SK-N-SH (cell line): ENCODE data around the gene FTSJ1. TPM values are rescaled to one million over a fixed set of nuclear protein-coding genes. Genes with fewer than 3 reads are reported as not detected.
A peak's percentile ranks its signal among the peaks of the same experiment; 100 is the strongest.

Source experiments
- CTCF ChIA-PET: fragments of 300-600, 350-600 bp; formaldehyde crosslinking; extraction: SDS; loops from one replicate; lab custom pipeline; 2021; lab: Yijun Ruan, JAX
- POLR2A ChIA-PET: fragments of 350-600 bp; sonication (Branson Sonifier 250); formaldehyde crosslinking; extraction: SDS; loops from one replicate; lab custom pipeline; 2020; ENCODE audit warnings: antibody characterized with exemption, inconsistent platforms; lab: Yijun Ruan, JAX
- DNase-seq: peaks from one replicate; pipeline ENCODE4 v3.0.0; 2012
- H2AFZ ChIP-seq: fragments of 200-600 bp; sonication (generic); 2 replicates; pipeline ENCODE4 v1.8.1; 2016; ENCODE audit warnings: antibody characterized with exemption, mild to moderate bottlenecking, low read depth
- H3F3A ChIP-seq: fragments of 200-600 bp; sonication (generic); replicated peaks from 2 replicates; pipeline ENCODE3; 2016; ENCODE audit warnings: antibody characterized with exemption, mild to moderate bottlenecking; ENCODE audit not compliant: insufficient read depth
- H3K27ac ChIP-seq, 2 experiments: fragments of 200-500 bp in 1 of 2; fragments of 200-600 bp in 1 of 2; sonication (Bioruptor generic) in 1 of 2; sonication (generic), shearing (Covaris generic) in 1 of 2; 2 replicates each; pipeline versions ENCODE4 v1.5.1 to v1.6.1; 2014 to 2016; ENCODE audit warnings: low read depth in 2 of 2, inconsistent platforms in 1 of 2, low read length in 1 of 2, mild to moderate bottlenecking in 1 of 2, mixed read lengths in 1 of 2
- H3K27me3 ChIP-seq: fragments of 200-600 bp; sonication (generic), shearing (Covaris generic); 2 replicates; pipeline ENCODE4 v1.6.1; 2016; ENCODE audit warnings: mixed run types; ENCODE audit not compliant: insufficient read depth
- H3K36me3 ChIP-seq, 2 experiments: fragments of 200-500 bp in 1 of 2; fragments of 200-600 bp in 1 of 2; sonication (Bioruptor generic) in 1 of 2; sonication (generic) in 1 of 2; replicated peaks in 1 of 2; 2 replicates each; pipeline versions ENCODE3 to v1.5.1; 2014 to 2016; ENCODE audit warnings: low read length in 1 of 2, mild to moderate bottlenecking in 1 of 2; ENCODE audit not compliant: insufficient read depth in 2 of 2, control insufficient read depth in 1 of 2
- H3K4me1 ChIP-seq, 2 experiments: fragments of 200-500 bp in 1 of 2; fragments of 200-600 bp in 1 of 2; sonication (Bioruptor generic) in 1 of 2; sonication (generic), shearing (Covaris generic) in 1 of 2; 2 replicates each; pipeline versions ENCODE4 v1.5.1 to v1.6.1; 2014 to 2016; ENCODE audit warnings: low read depth in 1 of 2, low read length in 1 of 2, mixed run types in 1 of 2; ENCODE audit not compliant: insufficient read depth in 2 of 2, control insufficient read depth in 1 of 2
- H3K4me2 ChIP-seq: fragments of 200-600 bp; sonication (generic), shearing (Covaris generic); 2 replicates; pipeline ENCODE4 v1.6.1; 2017; ENCODE audit warnings: mixed run types
- H3K4me3 ChIP-seq, 2 experiments: fragments of 200-500 bp in 1 of 2; fragments of 200-600 bp in 1 of 2; sonication (Bioruptor generic) in 1 of 2; sonication (generic), shearing (Covaris generic) in 1 of 2; 2 replicates each; pipeline versions ENCODE4 v1.5.1 to v1.8.1; 2014 to 2016; ENCODE audit warnings: low read depth in 2 of 2, inconsistent platforms in 1 of 2, low read length in 1 of 2, mild to moderate bottlenecking in 1 of 2, mixed read lengths in 1 of 2, moderate library complexity in 1 of 2
- H3K79me2 ChIP-seq: fragments of 200-600 bp; sonication (generic); 2 replicates; pipeline ENCODE4 v1.8.1; 2017; ENCODE audit warnings: mild to moderate bottlenecking; ENCODE audit not compliant: insufficient read depth
- H3K9ac ChIP-seq: fragments of 200-600 bp; sonication (generic); 2 replicates; pipeline ENCODE4 v1.6.1; 2017; ENCODE audit warnings: mixed run types
- H3K9me2 ChIP-seq: fragments of 200-600 bp; sonication (generic); 2 replicates; pipeline ENCODE4 v1.6.1; 2017; ENCODE audit warnings: mixed run types
- H3K9me3 ChIP-seq: fragments of 200-600 bp; sonication (generic); 2 replicates; pipeline ENCODE4 v1.6.1; 2017; ENCODE audit warnings: mixed run types, mild to moderate bottlenecking, moderate library complexity
- H4K20me1 ChIP-seq: fragments of 200-600 bp; sonication (generic); 2 replicates; pipeline ENCODE4 v1.6.1; 2017; ENCODE audit warnings: mild to moderate bottlenecking, mixed run types; ENCODE audit not compliant: insufficient read depth
- CHD2 ChIP-seq: fragments of 150-350 bp; IDR thresholded peaks from 2 replicates; pipeline ENCODE4 v1.6.1; 2018; ENCODE audit warnings: low read length; ENCODE audit not compliant: partially characterized antibody
- CTCF ChIP-seq: fragments of 200-600 bp; sonication (generic); IDR thresholded peaks from 2 replicates; pipeline ENCODE4 v1.6.1; 2017; ENCODE audit warnings: antibody characterized with exemption, mild to moderate bottlenecking, moderate library complexity
- ELF1 ChIP-seq: IDR thresholded peaks from 2 replicates; pipeline ENCODE4 v1.4.0; 2012
- EP300 ChIP-seq, 2 experiments: IDR thresholded peaks; 2 replicates each; pipeline versions ENCODE4 v1.4.0 to v1.6.1; 2012; ENCODE audit warnings: borderline replicate concordance in 1 of 2, low read depth in 1 of 2, low read length in 1 of 2
- EZH2phosphoT487 ChIP-seq: fragments of 200-600 bp; sonication (generic); IDR thresholded peaks from 2 replicates; pipeline ENCODE4 v1.6.1; 2017; ENCODE audit warnings: low read depth, mixed run types, mild to moderate bottlenecking, antibody characterized with exemption, moderate library complexity, borderline replicate concordance
- FOXJ3 ChIP-seq: sonication (generic); formaldehyde crosslinking; IDR thresholded peaks from 2 replicates; pipeline ENCODE4 v1.5.1; 2020; ENCODE audit warnings: mild to moderate bottlenecking, missing genetic modification reagents
- FOXM1 ChIP-seq: IDR thresholded peaks from 2 replicates; pipeline ENCODE4 v1.4.0; 2012; ENCODE audit warnings: low read depth, mild to moderate bottlenecking
- GABPA ChIP-seq: IDR thresholded peaks from 2 replicates; pipeline ENCODE4 v1.4.0; 2012; ENCODE audit warnings: low read depth, mild to moderate bottlenecking
- IRF3 ChIP-seq: fragments of 150-350 bp; IDR thresholded peaks from 2 replicates; pipeline ENCODE4 v1.6.1; 2016; ENCODE audit warnings: mild to moderate bottlenecking, low read depth, low read length
- JUND ChIP-seq: IDR thresholded peaks from 2 replicates; pipeline ENCODE4 v1.4.0; 2012
- MAX ChIP-seq: IDR thresholded peaks from 2 replicates; pipeline ENCODE4 v1.4.0; 2012; ENCODE audit warnings: low read depth
- MEF2A ChIP-seq: IDR thresholded peaks from 2 replicates; pipeline ENCODE4 v1.4.0; 2012; ENCODE audit warnings: low read depth, borderline replicate concordance
- MXI1 ChIP-seq: IDR thresholded peaks from 2 replicates; pipeline ENCODE4 v1.6.1; 2012; ENCODE audit warnings: mild to moderate bottlenecking, low read depth, low read length, improper control_type of control experiment
- NFIC ChIP-seq: IDR thresholded peaks from 2 replicates; pipeline ENCODE4 v1.4.0; 2012; ENCODE audit warnings: borderline replicate concordance
- NRF1 ChIP-seq: IDR thresholded peaks from 2 replicates; pipeline ENCODE4 v1.6.1; 2012; ENCODE audit warnings: low read depth, mild to moderate bottlenecking, low read length
- RAD21 ChIP-seq: IDR thresholded peaks from 2 replicates; pipeline ENCODE4 v1.6.1; 2012; ENCODE audit warnings: mild to moderate bottlenecking, low read length
- RCOR1 ChIP-seq: fragments of 150-350 bp; IDR thresholded peaks from 2 replicates; pipeline ENCODE4 v1.6.1; 2017; ENCODE audit warnings: antibody characterized with exemption, low read length
- RFX5 ChIP-seq: IDR thresholded peaks from 2 replicates; pipeline ENCODE4 v1.6.1; 2012; ENCODE audit warnings: mild to moderate bottlenecking, improper control_type of control experiment, low read length
- RXRA ChIP-seq: IDR thresholded peaks from 2 replicates; pipeline ENCODE4 v1.4.0; 2012; ENCODE audit warnings: low read depth, mild to moderate bottlenecking, borderline replicate concordance
- SIN3A ChIP-seq: IDR thresholded peaks from 2 replicates; pipeline ENCODE4 v1.6.1; 2012; ENCODE audit warnings: low read depth, mild to moderate bottlenecking, low read length, moderate library complexity, borderline replicate concordance
- SMC3 ChIP-seq: IDR thresholded peaks from 2 replicates; pipeline ENCODE4 v1.6.1; 2012; ENCODE audit warnings: low read depth, low read length, improper control_type of control experiment
- TCF12 ChIP-seq: IDR thresholded peaks from 2 replicates; pipeline ENCODE4 v1.4.0; 2012
- USF1 ChIP-seq: IDR thresholded peaks from 2 replicates; pipeline ENCODE4 v1.4.0; 2012; ENCODE audit warnings: low read depth, borderline replicate concordance
- USF2 ChIP-seq: fragments of 150-350 bp; IDR thresholded peaks from 2 replicates; pipeline ENCODE4 v1.6.1; 2017; ENCODE audit warnings: antibody characterized with exemption, low read length, low read depth, borderline replicate concordance
- YY1 ChIP-seq: IDR thresholded peaks from 2 replicates; pipeline ENCODE4 v1.4.0; 2012; ENCODE audit warnings: low read depth, mild to moderate bottlenecking
- WGBS: methylation state at CpG from one replicate; pipeline ENCODE4 v1.1.6; 2017; ENCODE audit warnings: low lambda C conversion rate; 5-methylcytosine and 5-hydroxymethylcytosine counted together
- polyA plus RNA-seq, 3 experiments: library from polyadenylated mRNA; depleted of rRNA; stranded (reverse); fragments of >200 nt; gene quantifications; 2 replicates each; pipeline ENCODE4 v1.2.3, GENCODE V29; 2012

The FTSJ1 gene
- polyA plus RNA-seq (2012; rRNA removed): 31.5 and 34.1 TPM in 2 replicates
- polyA plus RNA-seq (2012; cell fraction: cytosol; rRNA removed): 18.6 and 27.1 TPM in 2 replicates
- 59.8 and 65.3 TPM in 2 replicates for polyA plus RNA-seq (2012; cell fraction: nucleus; rRNA removed)

- peaks cover 3% of the 10 kb centered on the region; the same call in 1 of the 2 replicates for H4K20me1 ChIP-seq
- no peaks in the 10 kb centered on the region for H3F3A ChIP-seq
- DNase-seq: peak; percentile 84
- POLR2A ChIA-PET: no interaction called here
- CTCF ChIA-PET: interaction anchor here (0.5 kb wide), 1 partner anchor 258 kb away, joined by 3 read pairs; no protein-coding TSS in a partner anchor
- H3K9me3 ChIP-seq: no peaks in the 10 kb centered on the region
- H3K9ac ChIP-seq: peak within 1 kb of the TSS; percentile 85
- H3K27ac ChIP-seq: peak within 1 kb of the TSS; percentile 32 to 60; a peak in 3 of 4 replicates
- H3K27me3 ChIP-seq: no peaks in the 10 kb centered on the region; the same call in 1 of the 2 replicates
- TF ChIP-seq IRF3 (no peak), RFX5 (peak; percentile 61; the same call in 1 of the 2 replicates), MAX (peak; percentile 28; the same call in 1 of the 2 replicates), SMC3 (no peak), RCOR1 (no peak), YY1 (peak; percentile 93), CHD2 (peak; percentile 14), EZH2phosphoT487 (no peak), RAD21 (no peak), CTCF (no peak), MXI1 (peak; percentile 95), FOXJ3 (CRISPR knock-in tag) (no peak), FOXM1 (no peak), ELF1 (no peak; the same call in 1 of the 2 replicates), NFIC (no peak), SIN3A (peak; percentile 40; the same call in 1 of the 2 replicates), USF2 (no peak), RXRA (no peak), EP300 (IDR thresholded peaks at IDR 0.05; ENCODE audit: borderline replicate concordance in 1 of 2, low read depth in 1 of 2, low read length in 1 of 2) (no peak), MEF2A (no peak), JUND (no peak), USF1 (no peak), TCF12 (no peak), NRF1 (peak; percentile 46; the same call in 1 of the 2 replicates), GABPA (peak; percentile 58)
- WGBS: 29% methylated on average over 45 of the region's 75 CpGs
- H3K79me2 ChIP-seq: peaks cover 32% of the 10 kb centered on the region
- peaks cover 0 to 4% of the 10 kb centered on the region in 2 experiments; a peak in 1 of 4 replicates for H3K4me1 ChIP-seq
- peak within 1 kb of the TSS; percentile 88 for H2AFZ ChIP-seq
- H3K4me3 ChIP-seq: peak within 1 kb of the TSS; percentile 70 to 82
- no peaks in the 10 kb centered on the region for H3K36me3 ChIP-seq
- H3K4me2 ChIP-seq: peak within 1 kb of the TSS; percentile 62
- H3K9me2 ChIP-seq: no peaks in the 10 kb centered on the region
Observed at GRCh38 chrX:48475774-48476577, at the start of gene FTSJ1. FTSJ1 (plus strand) TSS chrX:48476199; CDS start chrX:48478048, 1,849 bp downstream.
